CD4-positive, alpha-beta T cell treated with Interleukin-6 at 100 ng/mL for 8 hours (primary cell): ENCODE measurements around the gene ZFYVE19.
"Not testable (repeated sequence)": the region's sequence is repeated elsewhere in the genome, so short reads cannot be mapped to it uniquely, and the experiment has no call there.

Source experiments
- DNase-seq: peaks from one replicate; pipeline ENCODE4 v3.0.0-alpha.2; 2020; ENCODE audit warnings: mixed read lengths, low spot score

The ZFYVE19 gene

GRCh38 chr15:40847223-40847961 is 40.5 kb downstream of the ZFYVE19 start:
- DNase-seq = peak; percentile 16

GRCh38 chr15:40850576-40851112 is 43.8 kb downstream of the ZFYVE19 start:
- no peak for DNase-seq

GRCh38 chr15:40852529-40852928 is 45.6 kb downstream of the ZFYVE19 start:
- DNase-seq = no peak

- DNase-seq = no peak
Observed at GRCh38 chr15:40853241-40853890, 46.5 kb downstream of the ZFYVE19 start.

- no peak for DNase-seq
Observed at GRCh38 chr15:40854161-40854560, 47.3 kb downstream of the ZFYVE19 start.

- no peak for DNase-seq
Observed at GRCh38 chr15:40855706-40856234, 48.9 kb downstream of the ZFYVE19 start.

GRCh38 chr15:40856746-40857145 is 49.9 kb downstream of the ZFYVE19 start:
- no peak for DNase-seq

GRCh38 chr15:40857601-40858341 is 50.9 kb downstream of the ZFYVE19 start:
- DNase-seq = peak; percentile 69

- DNase-seq = no peak
Observed at GRCh38 chr15:40858706-40859105, 51.8 kb downstream of the ZFYVE19 start.

- DNase-seq = peak; percentile 78
Observed at GRCh38 chr15:40859206-40859851, 52.4 kb downstream of the ZFYVE19 start.

GRCh38 chr15:40861147-40861546 is 54.3 kb downstream of the ZFYVE19 start:
- not testable (repeated sequence) for DNase-seq

- no peak for DNase-seq
Observed at GRCh38 chr15:40863660-40864270, 56.9 kb downstream of the ZFYVE19 start.
